HEK293 (cell line): Measurements from ENCODE around the gene BTD.

Experiments used
- CTCF ChIA-PET: fragments of 350-600 bp; formaldehyde crosslinking; extraction: SDS; loops from one replicate; lab custom pipeline; 2021; ENCODE audit warnings: antibody characterized with exemption; lab: Yijun Ruan, JAX
- POLR2A ChIA-PET: fragments of 300-600 bp; formaldehyde crosslinking; extraction: SDS; loops from one replicate; lab custom pipeline; 2020; ENCODE audit warnings: antibody characterized with exemption, inconsistent platforms; lab: Yijun Ruan, JAX
- H3K27ac ChIP-seq: fragments of 200-500 bp; sonication (Bioruptor generic); 2 replicates; pipeline ENCODE4 v1.5.1; 2014; ENCODE audit warnings: low read depth, low read length, control low read depth, inconsistent platforms; ENCODE audit errors: extremely low read depth
- H3K36me3 ChIP-seq, 2 experiments: fragments of 200-500 bp in 1 of 2; sonication (Bioruptor generic) in 1 of 2; 1 replicate in 1 of 2; 2 replicates in 1 of 2; pipeline ENCODE4 v1.5.1; 2014 to 2017; ENCODE audit warnings: inconsistent platforms in 2 of 2, low read length in 2 of 2; ENCODE audit not compliant: control insufficient read depth in 2 of 2, insufficient read depth in 1 of 2
- H3K4me1 ChIP-seq: fragments of 200-500 bp; sonication (Bioruptor generic); 2 replicates; pipeline ENCODE4 v1.5.1; 2014; ENCODE audit warnings: mild to moderate bottlenecking, low read length, inconsistent platforms; ENCODE audit not compliant: control insufficient read depth, insufficient read depth
- H3K4me3 ChIP-seq: 2 replicates; pipeline ENCODE4 v1.5.1; 2011; ENCODE audit warnings: low read depth, mild to moderate bottlenecking, control low read depth, low read length, moderate library complexity
- H3K9me3 ChIP-seq: fragments of 200-500 bp; sonication (Bioruptor generic); 2 replicates; pipeline ENCODE4 v1.5.1; 2014; ENCODE audit warnings: low read depth, low read length, inconsistent platforms; ENCODE audit not compliant: control insufficient read depth, insufficient read depth
- KLF8 ChIP-seq: fragments of 450-650 bp; formaldehyde crosslinking; IDR thresholded peaks from 2 replicates; pipeline ENCODE4 v1.5.1; 2016; ENCODE audit warnings: missing biosample characterization, missing genetic modification characterization
- OSR2 ChIP-seq: fragments of 450-650 bp; formaldehyde crosslinking; IDR thresholded peaks from 2 replicates; pipeline ENCODE4 v1.5.1; 2016; ENCODE audit warnings: missing biosample characterization, missing genetic modification characterization
- OVOL3 ChIP-seq: fragments of 450-650 bp; formaldehyde crosslinking; IDR thresholded peaks from 2 replicates; pipeline ENCODE4 v1.5.1; 2016; ENCODE audit warnings: missing biosample characterization, missing genetic modification characterization
- SALL2 ChIP-seq: fragments of 450-650 bp; formaldehyde crosslinking; IDR thresholded peaks from 2 replicates; pipeline ENCODE4 v1.5.0; 2017; ENCODE audit warnings: missing biosample characterization, mild to moderate bottlenecking, missing genetic modification characterization, borderline replicate concordance
- ZNF132 ChIP-seq: fragments of 450-650 bp; formaldehyde crosslinking; IDR thresholded peaks from 2 replicates; pipeline ENCODE4 v1.5.1; 2017; ENCODE audit warnings: missing biosample characterization, missing genetic modification characterization, borderline replicate concordance
- ZNF140 ChIP-seq: fragments of 450-650 bp; formaldehyde crosslinking; IDR thresholded peaks from 2 replicates; pipeline ENCODE4 v1.5.1; 2016; ENCODE audit warnings: missing biosample characterization, missing genetic modification characterization
- ZNF174 ChIP-seq: fragments of 450-650 bp; formaldehyde crosslinking; IDR thresholded peaks from 2 replicates; pipeline ENCODE4 v1.5.0; 2017; ENCODE audit warnings: missing biosample characterization, mild to moderate bottlenecking, missing genetic modification characterization
- ZNF2 ChIP-seq: fragments of 450-650 bp; formaldehyde crosslinking; IDR thresholded peaks from 2 replicates; pipeline ENCODE4 v1.5.1; 2016; ENCODE audit warnings: missing biosample characterization, missing genetic modification characterization
- ZNF274 ChIP-seq, 2 experiments: fragments of 200-500 bp in 1 of 2; fragments of 450-650 bp in 1 of 2; sonication (Bioruptor generic) in 1 of 2; formaldehyde crosslinking in 1 of 2; IDR thresholded peaks; 2 replicates each; pipeline versions ENCODE4 v1.5.1 to v1.6.1; 2014 to 2016; ENCODE audit warnings: borderline replicate concordance in 1 of 2, inconsistent platforms in 1 of 2, low read length in 1 of 2, missing biosample characterization in 1 of 2, missing genetic modification characterization in 1 of 2
- ZNF280C ChIP-seq: fragments of 450-650 bp; formaldehyde crosslinking; IDR thresholded peaks from 2 replicates; pipeline ENCODE4 v1.5.1; 2016; ENCODE audit warnings: missing biosample characterization, missing genetic modification characterization
- ZNF350 ChIP-seq: fragments of 450-650 bp; formaldehyde crosslinking; IDR thresholded peaks from 2 replicates; pipeline ENCODE4 v1.5.0; 2017; ENCODE audit warnings: missing biosample characterization, mild to moderate bottlenecking, missing genetic modification characterization
- ZNF423 ChIP-seq: fragments of 450-650 bp; formaldehyde crosslinking; IDR thresholded peaks from 2 replicates; pipeline ENCODE4 v1.5.1; 2016; ENCODE audit warnings: missing biosample characterization, missing genetic modification characterization
- ZNF449 ChIP-seq: fragments of 450-650 bp; formaldehyde crosslinking; IDR thresholded peaks from 2 replicates; pipeline ENCODE4 v1.5.1; 2017; ENCODE audit warnings: missing biosample characterization, mild to moderate bottlenecking, missing genetic modification characterization, moderate library complexity
- ZNF473 ChIP-seq: fragments of 450-650 bp; formaldehyde crosslinking; IDR thresholded peaks from 2 replicates; pipeline ENCODE4 v1.5.1; 2017; ENCODE audit warnings: missing biosample characterization, missing genetic modification characterization
- ZNF510 ChIP-seq: fragments of 450-650 bp; formaldehyde crosslinking; IDR thresholded peaks from 2 replicates; pipeline ENCODE4 v1.5.1; 2018; ENCODE audit warnings: mild to moderate bottlenecking, missing genetic modification characterization, missing biosample characterization; ENCODE audit not compliant: insufficient replicate concordance
- ZNF560 ChIP-seq: fragments of 450-650 bp; formaldehyde crosslinking; IDR thresholded peaks from 2 replicates; pipeline ENCODE4 v1.5.1; 2017; ENCODE audit warnings: missing biosample characterization, missing genetic modification characterization, borderline replicate concordance
- ZNF600 ChIP-seq: fragments of 450-650 bp; formaldehyde crosslinking; IDR thresholded peaks from 2 replicates; pipeline ENCODE4 v1.5.1; 2016; ENCODE audit warnings: missing biosample characterization, missing genetic modification characterization
- ZNF639 ChIP-seq: fragments of 450-650 bp; formaldehyde crosslinking; IDR thresholded peaks from 2 replicates; pipeline ENCODE4 v1.5.1; 2016; ENCODE audit warnings: missing biosample characterization, missing genetic modification characterization
- ZNF660 ChIP-seq: fragments of 450-650 bp; IDR thresholded peaks from 2 replicates; pipeline ENCODE4 v1.5.1; 2018; ENCODE audit warnings: missing biosample characterization, mild to moderate bottlenecking, missing genetic modification characterization
- ZNF837 ChIP-seq: fragments of 450-650 bp; formaldehyde crosslinking; IDR thresholded peaks from 2 replicates; pipeline ENCODE4 v1.5.1; 2016; ENCODE audit warnings: missing biosample characterization, missing genetic modification characterization
- ZNF843 ChIP-seq: fragments of 450-650 bp; formaldehyde crosslinking; IDR thresholded peaks from 2 replicates; pipeline ENCODE4 v1.5.1; 2016; ENCODE audit warnings: missing biosample characterization, missing genetic modification characterization
- ZSCAN5A ChIP-seq: fragments of 450-650 bp; formaldehyde crosslinking; IDR thresholded peaks from 2 replicates; pipeline ENCODE4 v1.5.1; 2016; ENCODE audit warnings: missing biosample characterization, missing genetic modification characterization
- ZXDB ChIP-seq: fragments of 450-650 bp; formaldehyde crosslinking; IDR thresholded peaks from 2 replicates; pipeline ENCODE4 v1.5.1; 2016; ENCODE audit warnings: missing biosample characterization, missing genetic modification characterization

The BTD gene

GRCh38 chr3:15673536-15673935 is 72.0 kb downstream of the BTD start:
- Histone ChIP-seq H3K4me3 (no peak overlapping the region), H3K9me3 (no peaks in the 10 kb centered on the region), H3K4me1 (no peaks in the 10 kb centered on the region)
- ChIA-PET POLR2A (no interaction called here), CTCF (interaction anchor here (0.5 kb wide), 1 partner anchor 9 kb away, joined by 3 read pairs; no protein-coding TSS in a partner anchor)
- TF ChIP-seq OSR2 (tag by site-specific recombination) (no peak), ZNF837 (tag by site-specific recombination) (no peak), ZNF600 (no peak), ZNF174 (tag by site-specific recombination) (no peak), ZNF843 (tag by site-specific recombination) (no peak), OVOL3 (no peak), ZNF132 (tag by site-specific recombination) (no peak)
- TF ChIP-seq, all 188 proteins: peak for 0
- Histone ChIP-seq H3K36me3 (peaks cover 33 to 69% of the 10 kb centered on the region in 2 experiments), H3K27ac (no peak overlapping the region)

- H3K36me3 ChIP-seq: peaks cover 33 to 61% of the 10 kb centered on the region in 2 experiments
- no peaks in the 10 kb centered on the region for H3K9me3 ChIP-seq
Measured at GRCh38 chr3:15676259-15676658, 74.7 kb downstream of the BTD start.

GRCh38 chr3:15679306-15679705 is 77.8 kb downstream of the BTD start:
- H3K36me3 ChIP-seq: peaks cover 23 to 50% of the 10 kb centered on the region in 2 experiments
- no peak overlapping the region for H3K27ac ChIP-seq
- ChIA-PET CTCF (no interaction called here), POLR2A (no interaction called here)
- TF ChIP-seq ZNF280C: no peak
- H3K9me3 ChIP-seq: no peaks in the 10 kb centered on the region
- no peaks in the 10 kb centered on the region for H3K4me1 ChIP-seq
- no peak overlapping the region for H3K4me3 ChIP-seq

More at GRCh38 chr3:15676259-15676658, 74.7 kb downstream of the BTD start:
- no peak for TF ChIP-seq ZNF639 (tag by site-specific recombination)
- TF ChIP-seq ZNF2 (tag by site-specific recombination): no peak
- Histone ChIP-seq H3K4me3 (no peak overlapping the region), H3K4me1 (no peaks in the 10 kb centered on the region), H3K27ac (no peak overlapping the region)
- CTCF ChIA-PET: interaction anchor here (0.9 kb wide), 1 partner anchor 382 kb away, joined by 3 read pairs; no protein-coding TSS in a partner anchor
- POLR2A ChIA-PET: no interaction called here

GRCh38 chr3:15681668-15682067 is 80.1 kb downstream of the BTD start:
- TF ChIP-seq ZNF560 (no peak), ZNF140 (no peak), ZXDB (tag by site-specific recombination) (no peak), ZNF473 (tag by site-specific recombination) (no peak), ZNF660 (tag by site-specific recombination) (no peak), ZNF449 (no peak), ZNF350 (tag by site-specific recombination) (no peak), ZNF423 (tag by site-specific recombination) (no peak), ZNF510 (no peak), SALL2 (tag by site-specific recombination) (no peak), KLF8 (no peak), ZNF274 (IDR thresholded peaks at IDR 0.05; ENCODE audit: low read length) (no peak), ZNF274 (tag by site-specific recombination; IDR thresholded peaks at IDR 0.05; ENCODE audit: borderline replicate concordance) (no peak), ZSCAN5A (tag by site-specific recombination) (no peak)
- TF ChIP-seq, all 188 proteins: peak for 0
- Histone ChIP-seq H3K4me3 (no peak overlapping the region), H3K9me3 (no peaks in the 10 kb centered on the region), H3K36me3 (peaks cover 19 to 40% of the 10 kb centered on the region in 2 experiments), H3K27ac (no peak overlapping the region), H3K4me1 (0 out of 2 replicates have a peak, but pooled peaks cover 2% of the 10 kb centered on the region)
- CTCF ChIA-PET: no interaction called here
- POLR2A ChIA-PET: no interaction called here
